Measurements from ENCODE around the gene TWNK.
"Not testable (repeated sequence)": the region's sequence is repeated elsewhere in the genome, so short reads cannot be mapped to it uniquely, and the experiment has no call there.

TWNK gene

GRCh38 chr10:101031128-101031795, 43.9 kb downstream of the TWNK start, which contains the start of the genes PDZD7 and SFXN3:
TSS of gene PDZD7 (minus strand) at chr10:101031129. CDS start at chr10:101030219, 910 bp downstream.
TSS of gene SFXN3 (plus strand) at chr10:101031234. CDS start at chr10:101034695, 3,461 bp downstream.
- no peak for TF ChIP-seq CTCF (IDR thresholded peaks at IDR 0.05; ENCODE audit: low read depth, low read length, missing control alignments)
- peak within 1 kb of the TSS; percentile 44 for H3K4me3 ChIP-seq (ENCODE audit: low read depth, low read length)

GRCh38 chr10:101031796-101032636, 44.7 kb downstream of the TWNK start:
- peak overlapping the region; percentile 44 for H3K4me3 ChIP-seq (ENCODE audit: low read depth, low read length)
- TF ChIP-seq CTCF (IDR thresholded peaks at IDR 0.05; ENCODE audit: low read depth, low read length, missing control alignments), result no peak
- DNase-seq (ENCODE audit: low read depth), result no peak

More at GRCh38 chr10:101031128-101031795, 43.9 kb downstream of the TWNK start, which contains the start of the genes PDZD7 and SFXN3:
- DNase-seq (ENCODE audit: low read depth), result peak; percentile 80

- no peak for DNase-seq (ENCODE audit: low read depth)
- H3K4me3 ChIP-seq (ENCODE audit: low read depth, low read length), result peak overlapping the region; percentile 44
- no peak for TF ChIP-seq CTCF (IDR thresholded peaks at IDR 0.05; ENCODE audit: low read depth, low read length, missing control alignments)
Observed at GRCh38 chr10:101032637-101033224, 45.4 kb downstream of the TWNK start.

- DNase-seq (ENCODE audit: low read depth), result no peak
- no peak for TF ChIP-seq CTCF (IDR thresholded peaks at IDR 0.05; ENCODE audit: low read depth, low read length, missing control alignments)
- no peak overlapping the region for H3K4me3 ChIP-seq (ENCODE audit: low read depth, low read length)
Observed at GRCh38 chr10:101033276-101033675, 45.9 kb downstream of the TWNK start.

GRCh38 chr10:101034404-101034803, 47.1 kb downstream of the TWNK start:
- H3K4me3 ChIP-seq (ENCODE audit: low read depth, low read length); DNase-seq (ENCODE audit: low read depth): not testable (repeated sequence)

- TF ChIP-seq CTCF (IDR thresholded peaks at IDR 0.05; ENCODE audit: low read depth, low read length, missing control alignments), result no peak
- H3K4me3 ChIP-seq (ENCODE audit: low read depth, low read length), result no peak overlapping the region
- DNase-seq (ENCODE audit: low read depth), result no peak
Observed at GRCh38 chr10:101035314-101035713, 48.0 kb downstream of the TWNK start.

Data from GM12864 (cell line).